Thyroid gland (tissue), 4 donors: ENCODE measurements around the gene STX8. TPM values are rescaled to one million over a fixed set of nuclear protein-coding genes. Genes with fewer than 3 reads are reported as not detected.
A peak's percentile ranks its signal among the peaks of the same experiment; 100 is the strongest.

ENCODE experiments used
- DNase-seq, 2 donors: peaks; one replicate each; pipeline ENCODE4 v3.0.0-alpha.2; 2019
- H3K27ac ChIP-seq, 3 donors: fragments of 200-600 bp; sonication (generic); 1 replicate in 2 of 3; 2 replicates in 1 of 3; pipeline ENCODE4 v1.5.1; 2016 to 2019; ENCODE audit warnings: mild to moderate bottlenecking in 1 of 3, moderate library complexity in 1 of 3
- H3K27me3 ChIP-seq: fragments of 200-600 bp; sonication (generic); one replicate; pipeline ENCODE4 v1.5.1; 2019
- H3K36me3 ChIP-seq, 2 donors: fragments of 200-600 bp; sonication (generic); one replicate each; pipeline ENCODE4 v1.5.1; 2016 to 2019
- H3K4me1 ChIP-seq, 2 donors: fragments of 200-600 bp; sonication (generic); one replicate each; pipeline ENCODE4 v1.5.1; 2017 to 2019
- H3K4me3 ChIP-seq, 3 donors: fragments of 200-600 bp; sonication (generic); replicated peaks in 1 of 3; 1 replicate in 2 of 3; 2 replicates in 1 of 3; pipeline ENCODE4 v1.5.1; 2016; ENCODE audit warnings: mild to moderate bottlenecking in 1 of 3
- H3K9me3 ChIP-seq: fragments of 200-600 bp; sonication (generic); one replicate; pipeline ENCODE4 v1.5.1; 2017
- POLR2A ChIP-seq, 2 donors: fragments of 450-650 bp; IDR thresholded peaks; one replicate each; pipeline ENCODE4 v1.6.1; 2017; ENCODE audit warnings: antibody characterized with exemption in 2 of 2, mild to moderate bottlenecking in 2 of 2, moderate library complexity in 1 of 2
- WGBS, 2 donors: methylation state at CpG; one replicate each; pipeline ENCODE4 v1.1.5; 2017; 5-methylcytosine and 5-hydroxymethylcytosine counted together
- intact Hi-C: fragments of 100-400 bp; cut with DNase I; formaldehyde crosslinking; loops from one replicate; pipeline ENCODE4 v1.15.1; 2023
- total RNA-seq, 4 donors: library from RNA; depleted of rRNA; stranded (reverse); fragments of >200 nt; gene quantifications; one replicate each; pipeline ENCODE4 v1.2.3, GENCODE V29; 2016
- TF ChIP-seq, protein P1 (sequence below), 6 experiments: fragments of 200-600 bp in 3 of 6; fragments of 450-650 bp in 3 of 6; sonication (generic) in 3 of 6; IDR thresholded peaks; one replicate each; pipeline ENCODE4 v1.5.1; 2016 to 2019; ENCODE audit warnings: antibody characterized with exemption in 6 of 6, mild to moderate bottlenecking in 2 of 6, inconsistent platforms in 1 of 6, moderate library complexity in 1 of 6

STX8 gene
- total RNA-seq, 4 donors from 2014 or later = 67.6 to 88.9 (median 72.7) TPM

DNA sequence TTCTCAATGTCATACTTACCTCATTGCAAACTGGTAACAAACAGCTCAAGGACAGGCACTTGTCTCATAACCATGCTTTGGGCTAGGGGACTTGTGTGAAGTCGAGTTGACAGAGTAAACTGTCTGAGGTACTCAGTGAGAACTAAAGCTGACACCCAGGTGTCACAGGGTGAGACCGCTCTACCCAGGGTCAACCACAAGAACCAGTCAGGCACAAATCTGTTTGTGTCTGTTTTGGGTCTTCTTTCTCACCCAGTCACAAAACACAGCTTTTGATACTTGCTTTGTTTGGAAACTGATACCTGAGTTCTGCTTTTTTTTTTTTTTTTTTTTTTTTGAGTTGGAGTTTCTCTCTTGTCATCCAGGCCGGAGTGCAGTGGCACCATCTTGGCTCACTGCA lies 161.1 kb downstream of the STX8 start:
- WGBS, 2 donors = 89 to 91% methylated on average over 3 of the region's 3 CpGs
- Histone ChIP-seq H3K9me3 (no peaks in the 10 kb centered on the region), H3K27me3 (no peaks in the 10 kb centered on the region), H3K27ac (no peak overlapping the region), H3K36me3 (no peaks in the 10 kb centered on the region), H3K4me1 (no peaks in the 10 kb centered on the region), H3K4me3 (no peak overlapping the region)
- DNase-seq = no peak
- intact Hi-C loops = no loop called here
- TF ChIP-seq POLR2A (IDR thresholded peaks at IDR 0.05) = no peak
- TF ChIP-seq, protein P1, sequence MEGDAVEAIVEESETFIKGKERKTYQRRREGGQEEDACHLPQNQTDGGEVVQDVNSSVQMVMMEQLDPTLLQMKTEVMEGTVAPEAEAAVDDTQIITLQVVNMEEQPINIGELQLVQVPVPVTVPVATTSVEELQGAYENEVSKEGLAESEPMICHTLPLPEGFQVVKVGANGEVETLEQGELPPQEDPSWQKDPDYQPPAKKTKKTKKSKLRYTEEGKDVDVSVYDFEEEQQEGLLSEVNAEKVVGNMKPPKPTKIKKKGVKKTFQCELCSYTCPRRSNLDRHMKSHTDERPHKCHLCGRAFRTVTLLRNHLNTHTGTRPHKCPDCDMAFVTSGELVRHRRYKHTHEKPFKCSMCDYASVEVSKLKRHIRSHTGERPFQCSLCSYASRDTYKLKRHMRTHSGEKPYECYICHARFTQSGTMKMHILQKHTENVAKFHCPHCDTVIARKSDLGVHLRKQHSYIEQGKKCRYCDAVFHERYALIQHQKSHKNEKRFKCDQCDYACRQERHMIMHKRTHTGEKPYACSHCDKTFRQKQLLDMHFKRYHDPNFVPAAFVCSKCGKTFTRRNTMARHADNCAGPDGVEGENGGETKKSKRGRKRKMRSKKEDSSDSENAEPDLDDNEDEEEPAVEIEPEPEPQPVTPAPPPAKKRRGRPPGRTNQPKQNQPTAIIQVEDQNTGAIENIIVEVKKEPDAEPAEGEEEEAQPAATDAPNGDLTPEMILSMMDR (IDR thresholded peaks at IDR 0.05) = no peak

DNA sequence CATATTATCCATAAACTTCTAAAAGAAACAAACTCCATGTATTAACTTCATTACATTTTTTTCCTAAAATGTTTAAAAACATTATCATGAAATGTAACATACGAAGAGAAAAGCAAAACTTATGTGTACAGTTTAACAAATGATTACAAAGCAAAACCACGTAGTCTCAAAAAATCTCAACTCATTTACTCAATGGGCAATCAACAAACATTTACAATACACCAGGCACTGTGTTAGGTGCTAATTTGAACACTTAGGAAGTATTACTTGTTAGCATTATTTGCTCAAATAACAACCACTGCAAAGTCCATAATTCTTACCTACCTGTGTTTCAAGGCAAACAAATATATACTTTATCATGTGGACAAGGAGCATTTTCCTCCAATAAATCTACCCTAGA lies 164.9 kb downstream of the STX8 start:
- no peak for DNase-seq
- 95 to 96% methylated on average over 2 of the region's 2 CpGs for WGBS, 2 donors
- Histone ChIP-seq H3K27ac (no peak overlapping the region), H3K4me3 (no peak overlapping the region), H3K36me3 (no peaks in the 10 kb centered on the region), H3K9me3 (no peaks in the 10 kb centered on the region), H3K27me3 (no peaks in the 10 kb centered on the region), H3K4me1 (no peaks in the 10 kb centered on the region)
- intact Hi-C loops = no loop called here
- TF ChIP-seq POLR2A (IDR thresholded peaks at IDR 0.05) = no peak

- intact Hi-C loops = no loop called here
- no peak overlapping the region for H3K27ac ChIP-seq
- no peaks in the 10 kb centered on the region for H3K9me3 ChIP-seq
- H3K27me3 ChIP-seq = no peaks in the 10 kb centered on the region
- 85 to 88% methylated on average over 9 of the region's 9 CpGs for WGBS, 2 donors
- H3K4me3 ChIP-seq = no peak overlapping the region
- no peak for DNase-seq
- no peaks in the 10 kb centered on the region for H3K4me1 ChIP-seq
- H3K36me3 ChIP-seq = no peaks in the 10 kb centered on the region
- TF ChIP-seq, protein P1 (IDR thresholded peaks at IDR 0.05) = no peak
- TF ChIP-seq POLR2A (IDR thresholded peaks at IDR 0.05) = no peak
Observed at GRCh38 chr17:9410301-9410700, 165.3 kb downstream of the STX8 start.

- DNase-seq = no peak
- H3K27ac ChIP-seq = no peak overlapping the region
- H3K4me3 ChIP-seq = no peak overlapping the region
- H3K27me3 ChIP-seq = no peaks in the 10 kb centered on the region
- intact Hi-C loops = no loop called here
- no peak for TF ChIP-seq POLR2A (IDR thresholded peaks at IDR 0.05)
- TF ChIP-seq, protein P1 (IDR thresholded peaks at IDR 0.05) = no peak
- H3K36me3 ChIP-seq = no peaks in the 10 kb centered on the region
- H3K4me1 ChIP-seq = no peaks in the 10 kb centered on the region
- no peaks in the 10 kb centered on the region for H3K9me3 ChIP-seq
- WGBS, 2 donors = 70 to 72% methylated on average over 4 of the region's 4 CpGs
Observed at GRCh38 chr17:9409878-9410277, 165.7 kb downstream of the STX8 start.

DNA sequence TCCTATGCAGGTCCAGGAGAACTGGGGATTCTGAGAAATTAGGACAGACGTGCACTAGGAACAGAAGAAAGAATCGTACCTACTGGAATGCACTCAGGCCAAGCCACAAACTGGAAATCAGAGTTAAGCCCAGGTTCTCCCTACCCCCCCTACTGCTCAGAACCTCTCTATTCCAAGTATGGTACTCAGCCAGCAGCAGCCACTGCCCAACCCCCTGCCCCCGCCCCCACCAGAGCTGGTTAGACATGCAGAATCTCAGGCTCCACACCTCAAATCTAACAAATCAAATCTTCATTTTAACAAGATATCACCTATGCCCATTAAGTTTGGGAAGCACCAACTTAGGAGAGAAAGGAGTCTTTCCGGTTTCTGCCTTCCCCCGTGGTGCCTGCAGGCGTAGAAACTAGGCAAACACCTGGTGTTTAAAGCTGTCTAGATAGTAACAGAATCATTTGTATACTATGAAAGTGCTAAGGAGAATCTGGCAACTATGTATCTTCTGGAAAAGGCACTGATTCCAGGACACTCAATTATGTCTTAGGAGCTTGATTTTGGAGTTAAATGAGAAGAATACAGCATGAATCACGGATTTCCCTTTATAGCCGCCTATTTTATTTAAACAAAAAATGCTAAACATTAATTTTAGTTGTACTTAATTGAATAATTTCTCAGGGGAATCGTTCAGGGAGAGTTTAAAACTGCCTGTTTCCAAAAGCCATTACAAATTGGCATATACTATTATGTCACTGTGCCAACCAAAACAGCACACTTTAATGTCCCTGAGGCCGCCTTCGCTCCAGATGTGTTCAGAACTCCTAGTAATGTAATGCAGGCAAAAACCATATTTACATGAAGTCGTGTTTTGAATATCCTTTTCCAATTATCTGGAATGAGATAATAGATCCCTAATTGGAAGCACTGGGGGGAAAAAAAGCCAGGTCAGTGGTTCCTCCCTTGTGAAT lies 166.5 kb downstream of the STX8 start:
- DNase-seq = peak in 1 of 2 donors; percentile 3
- TF ChIP-seq, protein P1 (IDR thresholded peaks at IDR 0.05) = no peak
- no peak for TF ChIP-seq POLR2A (IDR thresholded peaks at IDR 0.05)
- H3K36me3 ChIP-seq = no peaks in the 10 kb centered on the region
- WGBS, 2 donors = 66 to 69% methylated on average over 12 of the region's 12 CpGs
- intact Hi-C loops = no loop called here
- H3K4me3 ChIP-seq = no peak overlapping the region
- no peak overlapping the region for H3K27ac ChIP-seq
- no peaks in the 10 kb centered on the region for H3K9me3 ChIP-seq
- H3K4me1 ChIP-seq = no peaks in the 10 kb centered on the region
- H3K27me3 ChIP-seq = no peaks in the 10 kb centered on the region
